ENCODE data around the gene LRRC61.

The LRRC61 gene

DNA sequence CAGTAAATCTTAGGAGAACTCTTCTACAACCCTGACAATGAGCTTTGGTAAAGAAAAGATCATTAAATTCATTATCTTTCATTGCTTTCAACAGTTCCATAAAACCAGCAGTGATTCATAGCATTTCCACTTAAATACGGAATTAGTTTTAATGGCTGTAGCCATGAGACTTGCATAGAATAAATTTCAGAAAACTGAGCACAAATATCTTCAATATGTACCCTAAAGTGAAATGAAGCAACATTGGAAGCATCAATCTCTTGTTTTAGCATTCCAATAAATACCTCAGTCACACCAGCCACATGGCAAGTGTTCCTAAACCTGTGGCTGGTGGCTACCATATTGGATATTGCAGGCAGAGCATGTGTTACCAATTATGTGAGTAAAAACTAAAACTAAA lies 21.9 kb downstream of the LRRC61 start:
- Histone ChIP-seq H3K23ac (ENCODE audit: low read length) (no peak overlapping the region), H3K79me1 (ENCODE audit: low read length) (peaks cover 10% of the 10 kb centered on the region), H3K4me3 (ENCODE audit: low read depth, low read length) (no peak overlapping the region)

DNA sequence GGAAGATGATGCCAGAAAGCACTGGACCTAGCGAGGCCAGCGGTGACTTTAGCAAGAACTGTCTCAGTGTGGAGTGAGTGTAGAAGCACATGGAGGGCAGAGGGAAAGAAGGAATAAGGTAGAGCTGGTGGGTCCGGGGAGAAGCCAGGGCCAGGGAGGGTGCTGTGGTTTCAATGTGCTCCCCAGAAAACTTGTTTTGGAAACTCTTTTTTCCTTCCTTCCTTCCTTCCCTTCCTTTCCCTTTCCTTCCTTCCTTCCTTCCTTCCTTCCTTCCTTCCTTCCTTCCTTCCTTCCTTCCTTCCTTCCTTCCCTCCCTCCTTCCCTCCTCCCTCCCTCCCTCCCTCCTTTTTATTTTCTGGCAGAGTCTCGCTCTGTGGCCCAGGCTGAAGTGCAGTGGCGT lies 23.8 kb downstream of the LRRC61 start:
- Histone ChIP-seq H3K4ac (ENCODE audit: low read depth, low read length) (no peak overlapping the region), H4K12ac (ENCODE audit: low read depth, low read length) (no peak overlapping the region), H2BK12ac (ENCODE audit: low read length) (no peak overlapping the region), H3K4me1 (ENCODE audit: control insufficient read depth in 1 of 2, insufficient read depth in 2 of 2, low read length in 2 of 2) (no peaks in the 10 kb centered on the region), H3K36me3 (ENCODE audit: control insufficient read depth in 1 of 2, insufficient read depth in 2 of 2, low read length in 2 of 2) (no peaks in the 10 kb centered on the region), H4K91ac (ENCODE audit: low read depth, low read length) (no peak overlapping the region), H3K27me3 (ENCODE audit: insufficient read depth, low read length) (no peaks in the 10 kb centered on the region), H3K9ac (ENCODE audit: low read length) (no peak overlapping the region), H2AK5ac (ENCODE audit: low read length) (no peak overlapping the region), H3K9me3 (ENCODE audit: insufficient read depth, low read depth, low read length) (peaks cover 8% of the 10 kb centered on the region), H3K18ac (ENCODE audit: low read length) (no peak overlapping the region), H4K8ac (ENCODE audit: low read depth, low read length) (no peak overlapping the region), H3K4me2 (ENCODE audit: low read length) (no peak overlapping the region), H3K27ac (ENCODE audit: low read depth, low read length) (no peak overlapping the region), H3K79me1 (ENCODE audit: low read length) (no peaks in the 10 kb centered on the region), H3K79me2 (ENCODE audit: control insufficient read depth, insufficient read depth, low read length, poor library complexity) (no peaks in the 10 kb centered on the region), H2BK120ac (ENCODE audit: insufficient read depth, low read length, poor library complexity) (no peak overlapping the region), H3K14ac (ENCODE audit: low read length) (no peak overlapping the region), H2AFZ (ENCODE audit: insufficient read depth, low read length, poor library complexity) (no peak overlapping the region), H3K23ac (ENCODE audit: low read length) (no peak overlapping the region), H2BK5ac (ENCODE audit: low read depth, low read length, poor library complexity) (no peak overlapping the region), H3K4me3 (ENCODE audit: low read depth, low read length) (no peak overlapping the region)
- WGBS (ENCODE audit: extremely low coverage, insufficient coverage, insufficient read length): no CpG with 5 or more reads among the region's 5 CpGs
- no peak for DNase-seq

More for the DNA sequence above, 21.9 kb downstream of the LRRC61 start:
- Histone ChIP-seq H3K27ac (ENCODE audit: low read depth, low read length) (no peak overlapping the region), H4K91ac (ENCODE audit: low read depth, low read length) (no peak overlapping the region), H2AFZ (ENCODE audit: insufficient read depth, low read length, poor library complexity) (no peak overlapping the region), H3K14ac (ENCODE audit: low read length) (no peak overlapping the region), H3K36me3 (ENCODE audit: control insufficient read depth in 1 of 2, insufficient read depth in 2 of 2, low read length in 2 of 2) (no peaks in the 10 kb centered on the region), H2BK5ac (ENCODE audit: low read depth, low read length, poor library complexity) (no peak overlapping the region), H3K4me2 (ENCODE audit: low read length) (no peak overlapping the region), H3K27me3 (ENCODE audit: insufficient read depth, low read length) (no peaks in the 10 kb centered on the region), H3K18ac (ENCODE audit: low read length) (no peak overlapping the region), H2BK120ac (ENCODE audit: insufficient read depth, low read length, poor library complexity) (no peak overlapping the region), H3K9me3 (ENCODE audit: insufficient read depth, low read depth, low read length) (peaks cover 8% of the 10 kb centered on the region), H4K8ac (ENCODE audit: low read depth, low read length) (no peak overlapping the region), H3K9ac (ENCODE audit: low read length) (no peak overlapping the region), H3K79me2 (ENCODE audit: control insufficient read depth, insufficient read depth, low read length, poor library complexity) (peaks cover 7% of the 10 kb centered on the region), H2AK5ac (ENCODE audit: low read length) (no peak overlapping the region), H3K4me1 (ENCODE audit: control insufficient read depth in 1 of 2, insufficient read depth in 2 of 2, low read length in 2 of 2) (peaks cover 11 to 12% of the 10 kb centered on the region in 2 experiments), H4K12ac (ENCODE audit: low read depth, low read length) (no peak overlapping the region), H3K4ac (ENCODE audit: low read depth, low read length) (no peak overlapping the region), H2BK12ac (ENCODE audit: low read length) (no peak overlapping the region)
- WGBS (ENCODE audit: extremely low coverage, insufficient coverage, insufficient read length): no CpG with 5 or more reads among the region's 1 CpG
- no peak for DNase-seq

DNA sequence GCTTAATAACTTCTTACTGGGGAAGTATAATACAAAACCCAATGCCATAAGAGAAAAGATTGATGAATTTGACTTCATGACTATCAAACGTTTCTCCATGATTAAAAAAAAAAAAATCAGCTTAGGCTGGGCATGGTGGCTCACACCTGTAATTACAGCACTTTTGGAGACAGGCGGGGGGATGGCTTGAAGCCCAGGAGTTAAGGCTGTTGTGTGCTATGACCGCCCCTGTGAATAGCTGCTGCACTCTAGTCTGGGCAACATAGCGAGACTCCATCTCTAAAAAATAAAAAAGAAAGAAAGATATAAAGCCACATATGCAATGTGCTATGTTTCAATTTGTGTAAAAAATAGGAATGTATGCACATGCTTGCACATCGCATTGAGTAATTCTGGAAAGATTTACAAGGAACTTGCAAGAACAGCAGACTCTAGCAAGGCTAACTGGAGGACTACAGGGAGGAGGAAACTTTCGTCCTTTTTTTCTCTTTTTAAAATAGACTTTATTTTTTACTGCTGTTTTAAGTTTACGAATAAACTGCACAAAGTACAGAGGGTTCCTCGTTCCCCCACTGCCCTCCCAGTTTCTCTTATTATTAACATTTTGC lies 28.5 kb downstream of the LRRC61 start:
- no peak overlapping the region for H3K4me2 ChIP-seq (ENCODE audit: low read length)
- no CpG with 5 or more reads among the region's 8 CpGs for WGBS (ENCODE audit: extremely low coverage, insufficient coverage, insufficient read length)
- no peaks in the 10 kb centered on the region for H3K27me3 ChIP-seq (ENCODE audit: insufficient read depth, low read length)
- H3K14ac ChIP-seq (ENCODE audit: low read length): no peak overlapping the region
- H4K8ac ChIP-seq (ENCODE audit: low read depth, low read length): no peak overlapping the region
- no peak overlapping the region for H2AFZ ChIP-seq (ENCODE audit: insufficient read depth, low read length, poor library complexity)
- no peak overlapping the region for H2AK5ac ChIP-seq (ENCODE audit: low read length)
- peaks cover 1% of the 10 kb centered on the region for H3K9me3 ChIP-seq (ENCODE audit: insufficient read depth, low read depth, low read length)
- no peak overlapping the region for H3K9ac ChIP-seq (ENCODE audit: low read length)
- no peaks in the 10 kb centered on the region for H3K79me1 ChIP-seq (ENCODE audit: low read length)
- H3K36me3 ChIP-seq (ENCODE audit: control insufficient read depth in 1 of 2, insufficient read depth in 2 of 2, low read length in 2 of 2): no peaks in the 10 kb centered on the region
- no peak overlapping the region for H2BK12ac ChIP-seq (ENCODE audit: low read length)
- no peak overlapping the region for H2BK5ac ChIP-seq (ENCODE audit: low read depth, low read length, poor library complexity)
- no peak overlapping the region for H3K23ac ChIP-seq (ENCODE audit: low read length)
- H3K4me3 ChIP-seq (ENCODE audit: low read depth, low read length): no peak overlapping the region
- H3K4ac ChIP-seq (ENCODE audit: low read depth, low read length): no peak overlapping the region
- no peak overlapping the region for H4K12ac ChIP-seq (ENCODE audit: low read depth, low read length)
- no peaks in the 10 kb centered on the region for H3K79me2 ChIP-seq (ENCODE audit: control insufficient read depth, insufficient read depth, low read length, poor library complexity)
- DNase-seq: peak in 1 of 2 donors; percentile 69
- no peak overlapping the region for H3K18ac ChIP-seq (ENCODE audit: low read length)
- no peak overlapping the region for H3K27ac ChIP-seq (ENCODE audit: low read depth, low read length)
- no peak overlapping the region for H4K91ac ChIP-seq (ENCODE audit: low read depth, low read length)
- peaks cover 0 to 3% of the 10 kb centered on the region in 2 experiments for H3K4me1 ChIP-seq (ENCODE audit: control insufficient read depth in 1 of 2, insufficient read depth in 2 of 2, low read length in 2 of 2)
- H2BK120ac ChIP-seq (ENCODE audit: insufficient read depth, low read length, poor library complexity): no peak overlapping the region

DNA sequence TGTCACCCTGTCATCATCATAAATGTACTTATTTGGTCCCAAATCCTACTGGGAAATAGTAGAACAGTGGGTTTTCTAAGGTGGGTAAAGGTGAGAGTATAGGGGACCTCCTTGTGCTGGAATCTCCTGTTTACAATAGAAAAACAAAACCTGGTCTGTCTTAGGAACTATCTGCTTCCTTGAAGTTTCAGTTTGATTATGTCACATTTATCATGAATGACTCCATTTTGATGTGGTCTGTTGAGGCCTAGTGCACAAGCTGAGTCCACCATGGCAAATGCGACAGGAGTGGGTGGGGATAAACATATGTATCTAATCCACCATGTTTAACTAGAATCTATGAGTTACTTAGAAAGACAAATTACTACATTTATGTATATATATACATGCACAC lies 32.5 kb downstream of the LRRC61 start:
- H3K4me1 ChIP-seq (ENCODE audit: control insufficient read depth in 1 of 2, insufficient read depth in 2 of 2, low read length in 2 of 2): peaks cover 4 to 6% of the 10 kb centered on the region in 2 experiments
- no peak overlapping the region for H4K12ac ChIP-seq (ENCODE audit: low read depth, low read length)
- H3K14ac ChIP-seq (ENCODE audit: low read length): no peak overlapping the region
- H2AK5ac ChIP-seq (ENCODE audit: low read length): no peak overlapping the region
- no peak overlapping the region for H3K27ac ChIP-seq (ENCODE audit: low read depth, low read length)
- no peak overlapping the region for H4K91ac ChIP-seq (ENCODE audit: low read depth, low read length)
- H3K9ac ChIP-seq (ENCODE audit: low read length): no peak overlapping the region
- no peak for DNase-seq
- no peak overlapping the region for H3K4me2 ChIP-seq (ENCODE audit: low read length)
- H3K9me3 ChIP-seq (ENCODE audit: insufficient read depth, low read depth, low read length): peaks cover 8% of the 10 kb centered on the region
- H4K8ac ChIP-seq (ENCODE audit: low read depth, low read length): no peak overlapping the region
- H3K79me1 ChIP-seq (ENCODE audit: low read length): peaks cover 7% of the 10 kb centered on the region
- H3K18ac ChIP-seq (ENCODE audit: low read length): no peak overlapping the region
- no peaks in the 10 kb centered on the region for H3K27me3 ChIP-seq (ENCODE audit: insufficient read depth, low read length)
- H3K4me3 ChIP-seq (ENCODE audit: low read depth, low read length): no peak overlapping the region
- no peak overlapping the region for H2BK120ac ChIP-seq (ENCODE audit: insufficient read depth, low read length, poor library complexity)
- H2AFZ ChIP-seq (ENCODE audit: insufficient read depth, low read length, poor library complexity): no peak overlapping the region
- no peak overlapping the region for H2BK5ac ChIP-seq (ENCODE audit: low read depth, low read length, poor library complexity)
- H3K36me3 ChIP-seq (ENCODE audit: control insufficient read depth in 1 of 2, insufficient read depth in 2 of 2, low read length in 2 of 2): no peaks in the 10 kb centered on the region
- no peak overlapping the region for H3K4ac ChIP-seq (ENCODE audit: low read depth, low read length)
- WGBS (ENCODE audit: extremely low coverage, insufficient coverage, insufficient read length): no CpG with 5 or more reads among the region's 1 CpG
- H2BK12ac ChIP-seq (ENCODE audit: low read length): no peak overlapping the region
- H3K23ac ChIP-seq (ENCODE audit: low read length): no peak overlapping the region
- H3K79me2 ChIP-seq (ENCODE audit: control insufficient read depth, insufficient read depth, low read length, poor library complexity): no peaks in the 10 kb centered on the region

Data from trophoblast cell (in vitro differentiated cells and primary cell).